Measurements from ENCODE around the gene NAA20. TPM values are rescaled to one million over a fixed set of nuclear protein-coding genes. Genes with fewer than 3 reads are reported as not detected.

The NAA20 gene
- total RNA-seq, 4 donors from 2014 or later = 45.5 to 73.2 (median 61.5) TPM

DNA sequence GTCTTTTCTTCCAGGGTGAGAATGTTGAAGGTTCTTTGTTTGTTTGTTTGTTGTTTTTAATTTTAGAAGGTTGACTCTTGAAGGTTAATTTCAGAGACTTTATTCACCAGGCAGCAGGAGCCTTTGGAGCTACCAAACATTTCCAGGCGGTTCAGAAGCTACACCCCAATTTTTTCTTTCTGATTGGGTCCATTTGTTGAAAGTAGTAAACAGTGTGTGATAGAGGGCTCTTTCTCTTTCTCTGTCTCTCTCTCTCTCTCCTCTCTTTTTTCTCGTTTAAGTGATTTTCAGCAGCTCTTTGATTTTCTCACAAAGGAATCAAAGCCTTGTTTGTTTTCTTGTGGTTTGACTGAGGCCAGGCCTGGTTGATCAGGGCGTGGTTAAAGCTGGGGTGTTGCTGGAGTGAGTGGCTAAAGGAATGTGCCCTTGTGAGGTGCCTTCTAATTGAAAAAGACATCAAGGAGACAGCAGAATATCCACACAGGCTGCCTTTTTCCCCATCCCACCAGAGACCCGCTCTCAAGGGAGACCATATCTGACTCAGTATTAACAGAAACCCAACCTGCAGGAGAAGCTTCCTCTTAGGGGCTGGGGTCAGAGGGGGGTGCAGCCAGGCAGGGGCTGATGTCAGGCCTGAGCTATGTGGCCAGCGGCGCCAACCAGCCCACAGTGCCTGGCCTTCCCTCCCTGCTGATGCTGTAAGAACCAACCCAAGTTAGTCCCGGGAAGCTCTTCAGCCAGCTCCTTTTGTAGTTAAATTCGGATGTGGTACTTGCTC lies 40.4 kb upstream of the NAA20 start:
- no peaks in the 10 kb centered on the region for H3K36me3 ChIP-seq
- H3K27ac ChIP-seq = peak overlapping the region; percentile 86 to 95 (median 94)
- intact Hi-C loops (cut with DNase I; ENCODE audit: low total_unique reads) = loop anchor here (5.0 kb wide), 1 partner anchor 89 kb away; no protein-coding TSS in a partner anchor
- in situ Hi-C loops (cut with MboI; ENCODE audit: low sequenced_read_pairs in 4 of 4) = no loop called here
- no peaks in the 10 kb centered on the region for H3K9me3 ChIP-seq
- peak overlapping the region; percentile 54 to 65 (median 61) for H3K4me3 ChIP-seq
- peaks cover 81% of the 10 kb centered on the region in 2 donors for H3K4me1 ChIP-seq
- DNase-seq (peak in 1 of 2 donors; percentile 49), ATAC-seq (no peak)
- TF ChIP-seq, protein P1, sequence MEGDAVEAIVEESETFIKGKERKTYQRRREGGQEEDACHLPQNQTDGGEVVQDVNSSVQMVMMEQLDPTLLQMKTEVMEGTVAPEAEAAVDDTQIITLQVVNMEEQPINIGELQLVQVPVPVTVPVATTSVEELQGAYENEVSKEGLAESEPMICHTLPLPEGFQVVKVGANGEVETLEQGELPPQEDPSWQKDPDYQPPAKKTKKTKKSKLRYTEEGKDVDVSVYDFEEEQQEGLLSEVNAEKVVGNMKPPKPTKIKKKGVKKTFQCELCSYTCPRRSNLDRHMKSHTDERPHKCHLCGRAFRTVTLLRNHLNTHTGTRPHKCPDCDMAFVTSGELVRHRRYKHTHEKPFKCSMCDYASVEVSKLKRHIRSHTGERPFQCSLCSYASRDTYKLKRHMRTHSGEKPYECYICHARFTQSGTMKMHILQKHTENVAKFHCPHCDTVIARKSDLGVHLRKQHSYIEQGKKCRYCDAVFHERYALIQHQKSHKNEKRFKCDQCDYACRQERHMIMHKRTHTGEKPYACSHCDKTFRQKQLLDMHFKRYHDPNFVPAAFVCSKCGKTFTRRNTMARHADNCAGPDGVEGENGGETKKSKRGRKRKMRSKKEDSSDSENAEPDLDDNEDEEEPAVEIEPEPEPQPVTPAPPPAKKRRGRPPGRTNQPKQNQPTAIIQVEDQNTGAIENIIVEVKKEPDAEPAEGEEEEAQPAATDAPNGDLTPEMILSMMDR (IDR thresholded peaks at IDR 0.05 in 4 of 5, conservative IDR thresholded peaks at IDR 0.05 in 1 of 5) = no peak
- TF ChIP-seq POLR2A (IDR thresholded peaks at IDR 0.05) = no peak
- no peaks in the 10 kb centered on the region for H3K27me3 ChIP-seq

DNA sequence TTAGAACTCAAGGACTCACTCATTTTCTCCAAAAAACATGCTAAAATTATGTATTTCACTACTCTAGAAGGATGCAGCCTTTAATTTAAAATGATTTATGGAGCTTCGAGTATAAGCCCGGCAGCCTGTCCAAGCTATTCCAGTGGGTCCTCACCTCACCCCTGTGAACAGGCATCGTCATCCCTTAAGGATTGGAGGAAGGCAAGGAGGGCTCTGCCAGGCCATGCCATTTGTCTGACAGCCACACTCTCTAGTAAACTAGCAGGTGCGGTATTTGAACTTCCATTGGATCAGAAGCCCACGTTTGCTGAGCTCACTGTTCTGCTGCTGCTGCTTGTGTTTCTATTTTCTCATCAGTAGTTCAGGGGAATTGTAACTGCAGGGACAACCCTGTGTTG lies 39.8 kb upstream of the NAA20 start:
- TF ChIP-seq, protein P1 (IDR thresholded peaks at IDR 0.05 in 4 of 5, conservative IDR thresholded peaks at IDR 0.05 in 1 of 5) = no peak
- TF ChIP-seq POLR2A (IDR thresholded peaks at IDR 0.05) = no peak
- peaks cover 83% of the 10 kb centered on the region in 2 donors for H3K4me1 ChIP-seq
- H3K9me3 ChIP-seq = no peaks in the 10 kb centered on the region
- DNase-seq = no peak
- ATAC-seq = no peak
- H3K4me3 ChIP-seq = peak overlapping the region; percentile 54 to 65 (median 61)
- H3K27ac ChIP-seq = peak overlapping the region; percentile 86 to 95 (median 94)
- in situ Hi-C loops (cut with MboI; ENCODE audit: low sequenced_read_pairs in 4 of 4) = no loop called here
- H3K36me3 ChIP-seq = no peaks in the 10 kb centered on the region
- intact Hi-C loops (cut with DNase I; ENCODE audit: low total_unique reads) = loop anchor here (5.0 kb wide), 1 partner anchor 90 kb away; no protein-coding TSS in a partner anchor
- H3K27me3 ChIP-seq = no peaks in the 10 kb centered on the region

DNA sequence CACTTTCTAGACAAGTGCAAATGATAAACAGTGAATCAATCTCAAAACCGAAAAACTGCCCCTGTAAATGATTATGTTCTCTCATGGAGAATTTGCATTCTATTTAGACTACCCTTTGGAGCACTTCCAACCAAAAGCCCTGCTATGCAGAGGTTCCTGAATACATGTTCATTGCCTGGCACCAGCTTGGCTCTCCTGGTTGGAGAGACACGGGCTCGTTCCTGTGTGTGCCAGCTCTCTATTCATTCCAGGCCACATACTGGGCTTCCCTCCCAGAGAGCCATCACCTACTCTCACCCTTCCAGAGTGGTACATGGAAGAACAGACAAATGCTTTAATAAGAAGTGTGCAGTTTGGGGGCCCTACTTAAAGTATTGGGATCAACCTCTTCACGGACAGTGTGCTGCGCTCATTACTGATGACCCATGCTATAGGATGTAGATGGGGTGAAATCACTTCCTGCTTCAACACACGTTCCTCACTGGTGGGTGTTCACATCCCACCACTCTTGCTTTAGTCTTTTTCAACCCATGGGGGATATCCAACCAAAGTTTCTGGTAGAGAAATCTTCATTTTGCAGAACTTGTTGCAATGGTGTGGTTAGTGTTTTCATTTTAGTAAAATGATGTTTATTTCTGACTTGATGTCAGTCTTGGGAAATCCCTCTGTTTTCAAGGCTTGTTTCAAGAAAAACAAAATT lies 38.5 kb upstream of the NAA20 start:
- Histone ChIP-seq H3K27me3 (no peaks in the 10 kb centered on the region), H3K4me1 (peaks cover 81 to 85% of the 10 kb centered on the region in 2 donors), H3K4me3 (no peak overlapping the region), H3K27ac (peak overlapping the region; percentile 86 to 95 (median 94)), H3K9me3 (no peaks in the 10 kb centered on the region), H3K36me3 (no peaks in the 10 kb centered on the region)
- ATAC-seq (no peak), DNase-seq (no peak)
- intact Hi-C loops (cut with DNase I; ENCODE audit: low total_unique reads) = loop anchor here (5.0 kb wide), 1 partner anchor 91 kb away; no protein-coding TSS in a partner anchor
- in situ Hi-C loops (cut with MboI; ENCODE audit: low sequenced_read_pairs in 4 of 4) = no loop called here
- TF ChIP-seq POLR2A (IDR thresholded peaks at IDR 0.05) = no peak
- TF ChIP-seq, protein P1 (IDR thresholded peaks at IDR 0.05 in 4 of 5, conservative IDR thresholded peaks at IDR 0.05 in 1 of 5) = no peak

DNA sequence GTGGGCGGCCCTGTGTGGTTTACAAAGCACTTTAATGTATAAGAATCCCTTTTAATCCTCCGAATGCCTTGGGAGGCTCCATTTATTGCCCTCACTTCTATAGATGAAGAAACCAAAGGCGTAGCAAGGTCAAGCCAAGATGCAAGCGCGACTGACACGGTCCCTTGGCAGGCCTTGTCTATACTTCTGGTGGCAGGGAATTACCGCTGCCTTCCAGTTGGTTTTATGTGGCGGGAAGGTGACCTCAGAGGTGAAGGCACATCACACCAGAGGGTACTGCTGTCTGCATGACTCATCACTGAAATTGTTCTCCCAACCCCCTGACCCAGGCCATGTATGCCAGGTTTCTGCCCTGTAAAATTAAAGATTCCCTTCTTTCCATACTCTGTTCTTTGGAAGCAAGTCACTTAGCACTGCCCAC lies 36.1 kb upstream of the NAA20 start:
- Histone ChIP-seq H3K27me3 (no peaks in the 10 kb centered on the region), H3K4me1 (peaks cover 81 to 89% of the 10 kb centered on the region in 2 donors), H3K27ac (peak overlapping the region in 2 of 4 donors; percentile 21 to 43), H3K4me3 (no peak overlapping the region), H3K9me3 (no peaks in the 10 kb centered on the region), H3K36me3 (no peaks in the 10 kb centered on the region)
- ATAC-seq (peak in 1 of 2 donors; percentile 50), DNase-seq (peak in 1 of 2 donors; percentile 42)
- in situ Hi-C loops (cut with MboI; ENCODE audit: low sequenced_read_pairs in 4 of 4) = loop anchor here in 1 of 4 donors (10.0 kb wide), 1 partner anchor 196 kb away; no protein-coding TSS in a partner anchor
- TF ChIP-seq POLR2A (IDR thresholded peaks at IDR 0.05) = no peak
- TF ChIP-seq, protein P1 (IDR thresholded peaks at IDR 0.05 in 4 of 5, conservative IDR thresholded peaks at IDR 0.05 in 1 of 5) = no peak
- intact Hi-C loops (cut with DNase I; ENCODE audit: low total_unique reads) = no loop called here
